Gastroesophageal sphincter (tissue), 4 donors: ENCODE data around the gene HNRNPD. TPM values are rescaled to one million over a fixed set of nuclear protein-coding genes. Genes with fewer than 3 reads are reported as not detected.
"Not testable (repeated sequence)": the region's sequence is repeated elsewhere in the genome, so short reads cannot be mapped to it uniquely, and the experiment has no call there.

Experiments used
- ATAC-seq: fragments of 150-250 bp; one replicate; pipeline ENCODE4 v1.9.1; 2016; ENCODE audit warnings: mild to moderate bottlenecking, moderate library complexity
- H3K27ac ChIP-seq, 4 donors: fragments of 200-600 bp; sonication (generic) in 3 of 4; 1 replicate in 3 of 4; 2 replicates in 1 of 4; pipeline ENCODE4 v1.5.1; 2016 to 2019
- H3K27me3 ChIP-seq: fragments of 200-600 bp; sonication (generic); one replicate; pipeline ENCODE4 v1.5.1; 2019
- H3K36me3 ChIP-seq, 2 donors: fragments of 200-600 bp; sonication (generic); one replicate each; pipeline ENCODE4 v1.5.1; 2019; ENCODE audit warnings: control low read depth in 1 of 2
- H3K4me1 ChIP-seq, 3 donors: fragments of 200-600 bp; sonication (generic); 1 replicate in 2 of 3; 2 replicates in 1 of 3; pipeline ENCODE4 v1.5.1; 2016 to 2019; ENCODE audit warnings: control low read depth in 2 of 3
- H3K4me3 ChIP-seq, 2 donors: fragments of 200-600 bp; sonication (generic); one replicate each; pipeline ENCODE4 v1.5.1; 2019; ENCODE audit warnings: mild to moderate bottlenecking in 1 of 2, moderate library complexity in 1 of 2
- H3K9me3 ChIP-seq, 3 donors: fragments of 200-600 bp; sonication (generic); one replicate each; pipeline ENCODE4 v1.5.1; 2017 to 2019; ENCODE audit warnings: control low read depth in 2 of 3
- CTCF ChIP-seq, 4 experiments: fragments of 200-600 bp in 2 of 4; fragments of 450-650 bp in 2 of 4; sonication (generic) in 1 of 4; IDR thresholded peaks; one replicate each; pipeline ENCODE4 v1.5.1; 2017 to 2019; ENCODE audit warnings: antibody characterized with exemption in 4 of 4, mild to moderate bottlenecking in 2 of 4, moderate library complexity in 2 of 4
- EP300 ChIP-seq: sonication (generic); formaldehyde crosslinking; IDR thresholded peaks from one replicate; pipeline ENCODE4 v1.6.1; 2017; ENCODE audit warnings: antibody characterized with exemption, mild to moderate bottlenecking
- POLR2A ChIP-seq, 2 donors: fragments of 450-650 bp; IDR thresholded peaks; one replicate each; pipeline ENCODE4 v1.6.1; 2017; ENCODE audit warnings: antibody characterized with exemption in 2 of 2, mild to moderate bottlenecking in 2 of 2, moderate library complexity in 1 of 2
- POLR2AphosphoS5 ChIP-seq: sonication (generic); formaldehyde crosslinking; IDR thresholded peaks from one replicate; pipeline ENCODE4 v1.6.1; 2017; ENCODE audit warnings: antibody characterized with exemption
- WGBS, 2 donors: methylation state at CpG; one replicate each; pipeline ENCODE4 v1.1.5; 2018; ENCODE audit warnings: low coverage in 1 of 2; 5-methylcytosine and 5-hydroxymethylcytosine counted together
- small RNA-seq, 4 donors: library from RNA; depleted of rRNA; stranded (forward); fragments of <200 nt; gene quantifications; one replicate each; pipeline ENCODE3, GENCODE V24; 2016
- total RNA-seq, 4 donors: library from RNA; depleted of rRNA; stranded (reverse); fragments of >200 nt; gene quantifications; one replicate each; pipeline ENCODE4 v1.1.0, GENCODE V29; 2016

The HNRNPD gene
- total RNA-seq, 4 donors from 2014 or later = 47.8 to 82.5 (median 72.8) TPM

- Histone ChIP-seq H3K27me3 (no peaks in the 10 kb centered on the region), H3K36me3 (no peaks in the 10 kb centered on the region), H3K27ac (no peak overlapping the region), H3K9me3 (no peaks in the 10 kb centered on the region), H3K4me1 (no peaks in the 10 kb centered on the region), H3K4me3 (no peak overlapping the region)
- no peak for ATAC-seq
- TF ChIP-seq POLR2A (IDR thresholded peaks at IDR 0.05) (no peak), POLR2AphosphoS5 (no peak), CTCF (IDR thresholded peaks at IDR 0.05) (no peak), EP300 (no peak)
- WGBS, 2 donors = 64 to 91% methylated on average over 4 of the region's 4 CpGs
Measured at GRCh38 chr4:82331814-82332213, 42.0 kb downstream of the HNRNPD start.

GRCh38 chr4:82320351-82320750, 53.4 kb downstream of the HNRNPD start:
- Histone ChIP-seq H3K9me3 (peaks cover 0 to 13% (median 0%) of the 10 kb centered on the region in 3 donors), H3K36me3 (no peaks in the 10 kb centered on the region), H3K27me3 (no peaks in the 10 kb centered on the region), H3K4me1 (no peaks in the 10 kb centered on the region), H3K27ac (no peak overlapping the region), H3K4me3 (no peak overlapping the region)
- WGBS, 2 donors = 73 to 85% methylated on average over 4 of the region's 4 CpGs
- no peak for TF ChIP-seq CTCF (IDR thresholded peaks at IDR 0.05)
- no peak for ATAC-seq

- not testable (repeated sequence) for H3K4me3 ChIP-seq, H3K4me1 ChIP-seq, H3K36me3 ChIP-seq, H3K27ac ChIP-seq, H3K9me3 ChIP-seq, H3K27me3 ChIP-seq, ATAC-seq
- 100% methylated on average over 1 of the region's 13 CpGs; no CpG with 5 or more reads in 1 of the 2 donors for WGBS, 2 donors
Measured at GRCh38 chr4:82303063-82303462, 70.7 kb downstream of the HNRNPD start.

Small RNA genes lying within 50 kb of the gene (small RNA-seq; reads per million reads assigned to genes)
- 0 to 0.13 (median 0) reads per million in 4 donors for gene RF00150

Other genes with a start within 250 kb of the HNRNPD start
- gene HNRNPDL, start 56.5 kb upstream of the HNRNPD start, total RNA-seq = 100 to 1,000 TPM; 140 to 226 (median 195) TPM
- 10 to 100 TPM; 19.8 to 32.4 (median 23.8) TPM for gene ENOPH1, start 56.6 kb upstream of the HNRNPD start, total RNA-seq
- gene TMEM150C, start 188.0 kb upstream of the HNRNPD start, total RNA-seq = 1 to 10 TPM; 3.5 to 10.0 (median 4.8) TPM